Measurements from ENCODE around the gene TLR7. TPM values are rescaled to one million over a fixed set of nuclear protein-coding genes. Genes with fewer than 3 reads are reported as not detected.

The TLR7 gene
- total and polyA plus RNA-seq, 2 of the 4 experiments (the other 2 are of a cell fraction), result not detected

GRCh38 chrX:12825801-12826200, 41.1 kb upstream of the TLR7 start:
- Histone ChIP-seq H4K5ac (ENCODE audit: low read depth, low read length) (no peak overlapping the region), H3K9ac (ENCODE audit: low read depth, low read length) (no peak overlapping the region), H3K4me1 (ENCODE audit: control insufficient read depth, insufficient read depth, low read length) (no peaks in the 10 kb centered on the region), H3K9me1 (ENCODE audit: insufficient read depth, low read length) (no peaks in the 10 kb centered on the region), H2BK20ac (ENCODE audit: low read depth, low read length) (no peak overlapping the region), H2BK15ac (ENCODE audit: low read depth, low read length) (no peak overlapping the region), H2AFZ (replicated peaks; ENCODE audit: low read length, poor library complexity) (no peak overlapping the region), H3K9me3 (ENCODE audit: control insufficient read depth, insufficient read depth, low read length) (no peaks in the 10 kb centered on the region), H4K20me1 (ENCODE audit: insufficient read depth, low read length) (no peaks in the 10 kb centered on the region), H3K27ac (ENCODE audit: insufficient read depth, low read length) (no peak overlapping the region), H2BK120ac (ENCODE audit: low read depth, low read length) (no peak overlapping the region), H3K36me3 (ENCODE audit: control insufficient read depth, insufficient read depth, low read length) (peaks cover 3% of the 10 kb centered on the region), H2AK9ac (replicated peaks; ENCODE audit: low read depth, low read length, poor library complexity) (no peak overlapping the region), H3K4ac (ENCODE audit: low read depth, low read length) (no peak overlapping the region), H3K18ac (ENCODE audit: low read depth, low read length) (no peak overlapping the region), H3K27me3 (ENCODE audit: control insufficient read depth, insufficient read depth, low read length) (no peaks in the 10 kb centered on the region), H2AK5ac (ENCODE audit: low read depth, low read length) (no peak overlapping the region), H2BK5ac (ENCODE audit: low read depth, low read length, poor library complexity, severe bottlenecking) (no peak overlapping the region), H3K23ac (ENCODE audit: low read depth, low read length) (no peak overlapping the region), H3K4me2 (ENCODE audit: low read depth, low read length) (no peak overlapping the region), H3K14ac (replicated peaks; ENCODE audit: low read depth, low read length) (no peak overlapping the region), H4K91ac (ENCODE audit: insufficient read depth, low read depth, low read length) (no peak overlapping the region), H3K4me3 (ENCODE audit: insufficient read depth, low read depth, low read length) (no peak overlapping the region), H4K8ac (ENCODE audit: low read depth in 2 of 2, low read length in 2 of 2) (no peak overlapping the region), H3K79me1 (ENCODE audit: low read depth in 1 of 2, low read length in 2 of 2) (no peaks in the 10 kb centered on the region), H3K56ac (ENCODE audit: extremely low read depth, insufficient read depth, low read length) (no peak overlapping the region)
- dilution Hi-C loops (cut with HindIII; ENCODE audit: low sequenced_read_pairs, unreplicated experiment) (no loop called here), intact Hi-C loops (cut with micrococcal nuclease) (no loop called here), in situ Hi-C loops (cut with MboI; ENCODE audit: low sequenced_read_pairs) (no loop called here)
- TF ChIP-seq SMC3 (IDR thresholded peaks at IDR 0.05; ENCODE audit: low read depth, low read length) (no peak), RAD21 (IDR thresholded peaks at IDR 0.05; ENCODE audit: low read length) (no peak), RCOR1 (IDR thresholded peaks at IDR 0.05; ENCODE audit: insufficient replicate concordance, low read length) (no peak), BHLHE40 (IDR thresholded peaks at IDR 0.05; ENCODE audit: low read depth, low read length) (no peak), ELK1 (IDR thresholded peaks at IDR 0.05; ENCODE audit: borderline replicate concordance, low read depth, low read length) (no peak), FOS (IDR thresholded peaks at IDR 0.05; ENCODE audit: low read depth, low read length) (no peak), MXI1 (IDR thresholded peaks at IDR 0.05; ENCODE audit: borderline replicate concordance, low read depth, low read length) (no peak), MAZ (IDR thresholded peaks at IDR 0.05; ENCODE audit: borderline replicate concordance, low read depth, low read length) (no peak), NFE2L2 (IDR thresholded peaks at IDR 0.05; ENCODE audit: low read depth, low read length) (no peak), MAFK (IDR thresholded peaks at IDR 0.05; ENCODE audit: low read depth, low read length) (no peak), CHD1 (IDR thresholded peaks at IDR 0.05; ENCODE audit: low read depth, low read length) (no peak), RFX5 (IDR thresholded peaks at IDR 0.05; ENCODE audit: low read depth, low read length) (no peak), CEBPB (IDR thresholded peaks at IDR 0.05; ENCODE audit: low read depth, low read length) (no peak), POLR2A (IDR thresholded peaks at IDR 0.05; ENCODE audit: low read depth, low read length) (no peak)
- 54% methylated on average over 3 of the region's 8 CpGs; no CpG with 5 or more reads in 1 of the 2 experiments for WGBS, 2 experiments (ENCODE audit: extremely low coverage in 2 of 2, insufficient read length in 1 of 2)
- CTCF ChIA-PET, result no interaction called here
- POLR2A ChIA-PET (ENCODE audit: unreplicated experiment), result no interaction called here
- BruUV-seq (replicated peaks), result no TSS peak
- DNase-seq, result peak; percentile 3
- ATAC-seq (ENCODE audit: low read depth), result no peak
